DMS 273 treated with DMSO at 0.1 percent for 48 hours (cell line): ENCODE measurements around the gene FLT1.

Experiments
- DNase-seq: peaks from one replicate; lab custom pipeline; 2025; lab: John Stamatoyannopoulos, UW

The FLT1 gene

DNA sequence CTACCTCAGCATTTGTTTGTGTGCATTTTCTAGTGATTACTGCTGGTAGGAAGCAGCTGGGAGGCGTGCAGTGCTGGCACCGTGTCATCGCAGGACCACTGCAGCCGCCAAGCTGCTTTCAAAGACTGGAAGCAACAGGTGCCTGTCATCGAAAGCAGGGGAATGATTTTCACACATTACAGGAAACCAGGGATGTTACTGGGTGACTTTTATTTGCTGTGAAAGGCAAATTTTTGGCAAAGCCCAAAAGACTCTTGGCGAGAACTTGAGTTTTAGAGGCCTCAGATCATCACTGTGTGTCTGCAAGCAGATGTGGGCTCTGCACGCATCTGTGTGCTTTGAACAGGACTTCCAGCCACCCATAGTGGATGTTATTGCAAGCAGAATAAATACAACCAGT, 176.4 kb downstream of the FLT1 start:
- no peak for DNase-seq

DNA sequence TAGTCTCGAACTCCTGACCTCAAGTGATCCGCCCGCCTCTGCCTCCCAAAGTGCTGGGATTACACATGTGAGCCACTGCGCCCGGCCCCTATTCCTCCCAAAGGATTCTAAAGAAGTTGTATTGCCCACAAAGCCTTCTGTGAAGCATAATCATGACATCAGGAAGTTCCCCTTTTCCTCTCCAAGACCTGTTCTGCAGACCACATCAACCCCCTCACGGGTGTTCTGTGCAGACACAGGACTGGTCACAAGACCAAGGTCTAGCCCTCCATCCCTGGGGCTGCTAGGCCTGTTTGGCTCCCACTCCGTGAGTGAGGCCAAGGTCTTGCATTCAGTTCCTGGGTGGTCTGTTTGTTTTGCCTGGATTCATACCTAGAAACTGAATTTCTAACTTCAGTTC, 178.1 kb downstream of the FLT1 start:
- no peak for DNase-seq

DNA sequence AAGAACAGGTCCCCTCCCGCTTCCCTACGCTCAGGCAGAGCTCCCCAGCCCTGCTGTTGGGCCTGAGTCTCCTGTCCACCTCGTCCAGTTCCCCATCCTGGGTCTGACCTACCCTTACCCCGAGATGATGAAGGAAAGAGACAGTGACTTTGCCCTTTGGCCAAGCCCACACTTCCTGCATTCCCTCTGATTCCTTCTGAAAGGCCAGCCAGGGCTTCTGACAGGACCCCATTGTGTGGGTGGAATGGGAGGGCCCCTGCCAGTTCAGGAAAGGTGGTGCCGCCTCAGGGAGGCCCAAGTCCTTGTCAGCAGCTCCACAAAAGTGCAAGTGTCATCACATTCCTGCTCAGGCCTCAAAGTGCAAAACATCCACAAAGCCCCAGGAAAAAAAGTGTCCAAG, 178.8 kb downstream of the FLT1 start:
- DNase-seq: no peak

DNA sequence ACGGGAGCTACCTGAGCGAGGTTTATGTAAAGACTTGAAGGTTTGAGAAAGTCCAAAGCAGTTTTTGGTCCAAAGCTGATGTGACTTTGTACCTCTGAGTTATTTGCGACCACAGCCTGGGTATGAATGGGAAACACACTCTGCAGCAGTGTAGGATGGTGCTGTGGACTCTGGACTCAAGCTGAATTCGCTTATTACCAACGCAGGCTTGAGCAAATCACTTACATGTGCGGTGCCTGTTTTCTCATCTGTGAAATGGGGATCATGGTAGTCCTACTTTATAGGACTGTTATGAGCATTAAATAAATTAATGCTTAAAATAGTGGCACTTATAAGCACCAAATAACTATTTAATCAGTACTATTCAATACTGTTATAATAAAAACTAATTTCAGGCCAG, 180.0 kb downstream of the FLT1 start:
- no peak for DNase-seq

DNA sequence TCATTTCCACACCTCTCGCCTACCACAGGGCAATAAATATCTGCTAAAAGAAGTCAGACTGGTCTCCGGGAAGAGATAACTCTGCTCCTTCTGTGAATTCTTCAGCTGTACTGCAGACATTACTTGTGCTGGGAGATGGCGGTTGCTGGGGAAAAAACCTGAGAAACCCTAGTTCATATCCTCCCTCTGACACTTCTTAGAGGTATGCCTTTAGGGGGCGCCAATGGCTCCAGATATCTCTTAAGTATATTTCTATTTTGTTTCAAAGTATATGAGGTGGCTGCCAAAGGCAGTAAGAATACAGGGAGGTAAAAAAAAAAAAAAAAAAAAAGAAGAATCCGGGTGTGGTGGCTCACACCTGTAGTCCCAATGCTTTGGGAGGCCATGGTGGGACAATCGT, 181.3 kb downstream of the FLT1 start:
- no peak for DNase-seq

DNA sequence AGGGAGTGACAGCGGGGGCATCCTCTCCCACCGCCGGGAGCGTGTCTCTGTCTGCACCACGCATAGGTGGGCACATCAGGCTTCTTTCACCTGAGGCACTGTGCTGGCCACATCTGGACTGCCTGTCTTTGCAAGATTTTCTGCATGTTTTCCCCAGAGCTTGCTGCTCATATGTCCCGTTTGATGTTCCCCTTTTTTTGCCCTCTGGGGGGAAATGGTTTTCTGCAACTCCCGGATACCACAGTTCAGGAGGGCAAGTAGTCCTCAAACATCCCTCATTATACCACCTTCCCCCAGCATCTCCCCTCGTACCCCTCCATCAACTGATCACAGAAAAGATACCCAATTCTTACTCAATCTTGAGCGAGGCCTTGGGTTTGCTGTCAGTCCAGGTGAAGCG, 188.6 kb downstream of the FLT1 start:
- DNase-seq: no peak

DNA sequence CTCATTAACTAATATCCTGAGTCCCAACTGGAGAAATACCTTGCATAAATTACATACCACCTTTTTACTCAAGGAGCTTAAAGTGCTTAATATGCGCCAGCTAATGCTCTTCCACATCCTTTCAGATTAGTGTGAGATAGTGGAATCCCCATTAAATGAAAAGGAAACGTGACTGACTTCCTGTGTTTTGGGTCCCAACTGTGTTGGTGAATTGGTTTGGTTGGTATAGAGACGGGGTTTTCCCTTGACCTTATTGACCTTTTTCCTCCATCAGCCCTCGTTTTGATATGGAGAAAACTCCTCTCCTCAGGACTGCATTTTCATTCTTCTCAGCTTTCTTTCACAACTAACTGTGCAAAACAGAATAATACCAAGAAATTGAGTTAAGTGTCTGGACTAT, 193.1 kb downstream of the FLT1 start:
- no peak for DNase-seq

DNA sequence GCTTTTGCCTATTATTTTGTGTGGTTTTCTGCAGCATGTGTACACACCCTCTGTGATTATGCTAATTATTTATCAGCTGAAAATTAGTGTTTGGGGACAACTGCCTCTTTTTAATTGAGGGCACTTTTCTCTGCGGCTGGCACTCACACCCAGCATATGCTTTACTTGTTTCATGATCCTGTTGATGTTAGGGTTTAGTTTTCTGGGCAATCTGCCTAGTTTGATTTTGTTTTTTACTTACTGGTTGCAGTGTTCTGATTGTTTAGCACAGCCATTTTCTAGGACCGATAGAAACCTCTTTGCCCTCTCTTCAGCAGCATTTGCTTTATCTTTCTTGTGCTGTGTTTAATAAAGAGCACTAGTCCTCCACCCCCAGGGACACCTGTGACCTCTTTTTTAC, 195.0 kb downstream of the FLT1 start:
- DNase-seq: no peak

DNA sequence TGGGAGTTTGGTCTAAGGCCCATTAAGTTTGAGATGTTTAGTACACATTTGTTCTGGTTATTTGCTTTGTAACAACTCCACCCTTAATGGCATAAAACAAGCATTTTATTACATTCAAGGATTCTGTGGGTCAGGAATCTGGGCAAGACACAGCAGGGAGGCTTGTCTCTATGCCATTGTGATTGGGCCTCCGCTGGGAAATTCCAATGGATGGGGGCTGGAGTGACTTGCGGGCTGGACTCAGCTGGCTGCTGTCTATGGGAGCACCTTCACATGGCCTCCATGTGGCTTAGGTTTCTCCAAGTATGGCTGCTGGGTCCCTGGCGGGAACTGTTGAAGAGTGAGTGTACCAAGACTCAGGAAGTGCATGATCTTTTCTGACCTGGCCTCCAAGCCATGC, 197.6 kb downstream of the FLT1 start:
- DNase-seq: no peak

DNA sequence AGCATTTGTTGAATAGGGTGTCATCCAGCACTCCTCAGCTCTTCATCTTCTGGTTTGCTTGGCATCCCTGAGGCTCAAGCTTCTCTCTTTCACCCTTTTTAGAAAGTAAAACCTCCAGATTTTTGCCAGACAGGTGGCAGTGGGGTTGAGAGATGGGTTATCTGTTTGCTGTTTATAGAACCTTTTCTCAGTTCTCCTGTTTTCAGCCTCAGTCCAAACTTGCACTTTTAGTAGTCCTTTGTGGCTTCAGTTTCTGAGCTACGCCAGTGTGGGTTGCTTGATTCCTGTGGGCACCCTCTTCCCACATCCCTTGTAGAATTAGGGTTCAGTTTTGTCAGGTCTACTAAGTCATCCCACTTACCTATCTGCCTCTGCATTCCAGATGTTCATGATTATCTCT, 208.7 kb downstream of the FLT1 start:
- DNase-seq: no peak

DNA sequence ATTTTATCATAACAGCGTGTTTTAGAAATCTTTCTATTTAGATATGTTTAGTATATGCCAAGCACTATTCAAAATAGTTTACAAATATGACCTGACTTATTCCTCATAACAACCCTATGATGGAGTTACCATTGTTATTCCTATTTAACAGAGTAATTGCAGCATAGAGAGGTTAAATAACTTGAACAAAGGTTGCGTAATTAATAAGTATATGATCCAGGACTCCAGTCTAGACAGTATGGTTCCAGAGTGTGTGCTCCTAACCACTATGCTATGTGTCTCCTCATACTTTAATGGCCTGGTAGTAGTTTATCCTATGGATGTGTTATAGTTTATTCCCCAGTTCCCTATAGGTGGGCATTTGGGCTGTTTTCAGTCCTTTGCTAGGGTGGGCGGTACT, 211.3 kb downstream of the FLT1 start:
- no peak for DNase-seq

DNA sequence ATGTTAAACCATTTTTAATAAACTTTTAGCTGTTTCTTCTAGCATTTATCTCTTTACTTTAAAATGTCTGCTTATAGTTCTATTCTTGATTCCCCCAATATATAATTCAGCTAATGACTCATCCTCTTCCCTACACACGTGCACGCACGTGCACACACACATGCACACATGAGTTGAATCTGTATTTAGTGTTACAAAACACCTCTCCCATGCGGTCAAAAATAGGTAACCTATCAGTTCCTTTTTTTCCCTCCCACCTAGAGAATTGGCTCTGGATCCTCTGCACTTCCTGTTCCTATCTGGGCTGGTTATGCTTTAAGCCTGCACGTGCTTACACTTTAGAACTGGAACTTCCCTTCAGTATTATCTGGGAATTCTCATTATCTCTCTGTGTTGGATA, 212.5 kb downstream of the FLT1 start:
- no peak for DNase-seq

DNA sequence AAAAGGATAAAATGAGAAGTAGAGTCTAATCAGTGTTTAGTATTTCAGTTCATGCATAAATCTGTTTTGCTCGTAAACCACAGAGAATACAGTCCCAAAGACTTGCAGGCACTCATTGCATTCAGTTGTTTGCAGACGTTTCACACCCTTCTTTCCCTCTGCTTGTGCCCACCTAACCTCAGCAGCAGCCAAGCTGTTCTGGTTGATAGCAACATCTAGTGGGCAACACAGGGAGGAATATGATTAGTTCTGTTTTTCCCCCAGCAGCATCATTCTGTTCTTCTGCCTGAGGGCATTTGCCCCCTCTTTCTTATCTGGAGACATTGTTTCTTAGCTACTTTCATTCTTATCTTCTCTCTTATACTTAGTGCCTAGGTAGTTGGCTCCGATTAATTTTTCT, 221.0 kb downstream of the FLT1 start:
- DNase-seq: no peak

DNA sequence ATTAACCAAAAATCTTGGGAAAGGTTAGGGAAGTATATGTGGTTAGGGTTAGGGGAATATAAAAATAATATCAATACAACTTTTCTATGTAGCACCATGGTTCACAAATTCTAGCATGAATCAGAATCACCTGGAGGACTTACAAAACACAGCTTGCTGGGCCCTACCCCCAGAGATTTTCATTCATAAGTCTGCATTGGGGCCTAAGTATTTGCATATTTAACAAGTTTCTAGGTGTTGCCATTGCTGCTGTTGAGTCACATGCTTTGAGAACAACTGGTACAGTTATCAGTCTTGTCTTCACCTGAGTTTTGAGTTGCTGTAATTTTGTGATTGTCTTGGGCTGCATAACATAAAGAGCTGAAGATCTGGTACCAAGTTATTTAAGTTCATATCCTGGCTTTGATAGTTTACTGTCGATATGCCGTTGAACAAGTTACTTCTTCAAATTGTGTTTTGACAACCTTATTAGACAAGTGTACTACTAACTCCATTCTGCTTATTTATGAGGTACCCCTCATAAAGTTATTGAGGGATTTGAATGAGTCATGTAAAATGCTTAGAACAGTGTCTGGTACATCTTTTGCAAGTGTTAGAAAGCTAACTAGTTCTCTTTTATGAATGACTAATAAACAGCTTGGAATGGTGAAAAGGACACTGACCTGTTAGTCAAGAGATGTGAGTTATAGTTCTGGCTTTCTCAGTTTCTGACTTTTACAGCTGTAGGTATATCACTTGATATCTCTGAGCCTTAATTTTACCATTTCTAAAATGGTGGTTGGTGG, 223.7 kb downstream of the FLT1 start:
- DNase-seq: no peak

DNA sequence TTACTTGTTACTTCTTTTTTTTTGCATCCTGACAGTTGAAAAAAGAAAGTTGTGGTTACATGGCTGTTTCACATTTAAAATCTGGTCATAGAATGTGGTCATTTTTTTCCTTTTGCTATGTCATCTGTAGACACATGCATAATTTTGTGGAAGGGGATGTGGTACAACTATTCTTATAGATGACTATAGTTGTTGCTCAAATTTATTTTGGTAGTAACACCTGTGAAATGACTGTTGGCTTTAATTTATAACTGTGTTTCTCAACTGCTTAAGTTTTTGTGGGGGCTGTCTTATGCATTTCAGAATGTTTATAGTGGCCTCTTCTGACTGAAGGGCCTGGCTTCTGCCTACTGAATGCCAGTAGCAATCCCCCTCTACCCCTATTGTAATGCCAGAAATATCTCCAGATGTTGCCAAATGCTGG, 226.1 kb downstream of the FLT1 start:
- DNase-seq: no peak

DNA sequence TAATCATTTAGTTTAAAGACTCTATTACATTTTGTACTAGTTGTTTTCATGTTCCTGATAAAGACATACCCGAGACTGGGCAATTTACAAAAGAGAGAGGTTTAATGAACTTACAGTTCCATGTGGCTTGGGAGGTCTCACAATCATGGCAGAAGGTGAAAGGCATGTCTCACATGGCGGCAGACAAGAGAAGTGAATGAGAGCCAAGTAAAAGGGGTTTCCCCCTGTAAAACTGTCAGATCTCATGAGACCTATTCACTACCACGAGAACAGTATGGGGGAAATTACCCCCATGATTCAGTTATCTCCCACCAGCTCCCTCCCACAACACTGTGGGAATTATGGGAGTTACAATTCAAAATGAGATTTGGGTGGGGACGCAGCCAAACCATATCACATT, 227.4 kb downstream of the FLT1 start:
- DNase-seq: no peak

DNA sequence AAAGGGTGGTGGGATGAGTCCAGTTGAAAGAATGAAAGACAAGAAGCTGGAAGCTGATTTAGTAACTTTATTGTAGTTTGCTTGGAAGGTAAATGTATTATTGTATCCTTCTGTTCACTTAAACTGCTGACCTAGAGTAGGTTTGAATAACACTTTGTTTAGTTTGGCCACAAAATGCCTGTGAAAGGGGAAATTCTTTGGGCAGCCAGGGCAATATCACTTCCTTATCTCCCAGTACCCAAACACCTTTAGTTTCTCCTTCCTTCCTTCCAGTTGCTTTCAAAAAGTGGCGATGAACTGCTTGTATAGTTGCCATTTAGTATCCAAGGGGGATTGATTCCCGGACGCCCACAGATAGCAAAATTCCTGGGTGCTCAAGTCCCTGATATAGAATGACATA, 236.5 kb downstream of the FLT1 start:
- DNase-seq: no peak

DNA sequence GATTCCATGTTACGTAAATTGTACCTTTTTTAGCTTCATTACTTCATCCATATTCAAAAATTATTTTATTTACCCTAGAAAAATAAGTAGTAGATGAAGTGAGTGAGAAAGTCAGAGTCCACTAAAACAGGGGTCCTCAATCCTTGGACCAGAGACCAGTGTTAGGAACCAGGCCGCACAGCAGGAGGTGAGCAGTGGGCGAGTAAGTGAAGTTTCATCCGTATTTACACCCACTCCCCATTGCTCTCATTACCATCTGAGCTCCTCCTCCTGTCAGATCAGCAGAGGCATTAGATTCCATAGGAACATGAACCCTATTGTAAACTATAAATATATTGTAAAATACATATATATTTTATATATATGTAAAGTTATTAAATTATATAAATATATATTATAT, 237.6 kb downstream of the FLT1 start:
- no peak for DNase-seq

DNA sequence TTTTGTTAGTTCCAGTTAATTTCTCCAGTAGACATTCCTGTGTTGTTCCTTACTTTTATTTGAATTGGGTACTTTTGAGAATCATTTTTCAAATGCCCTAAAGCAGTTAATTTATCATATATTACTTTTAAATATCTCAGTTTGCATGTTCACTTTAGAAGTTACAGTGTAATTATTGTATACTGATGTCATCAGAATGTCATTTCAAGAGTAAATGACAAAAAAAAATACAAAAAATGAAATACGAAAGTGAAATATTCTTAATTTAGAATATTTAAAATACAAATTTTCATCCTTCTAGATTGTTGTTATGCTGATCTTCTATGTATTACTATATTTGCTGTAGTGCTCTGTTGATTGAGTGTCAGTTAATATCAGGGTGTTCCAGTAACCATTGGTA, 242.4 kb downstream of the FLT1 start:
- no peak for DNase-seq

DNA sequence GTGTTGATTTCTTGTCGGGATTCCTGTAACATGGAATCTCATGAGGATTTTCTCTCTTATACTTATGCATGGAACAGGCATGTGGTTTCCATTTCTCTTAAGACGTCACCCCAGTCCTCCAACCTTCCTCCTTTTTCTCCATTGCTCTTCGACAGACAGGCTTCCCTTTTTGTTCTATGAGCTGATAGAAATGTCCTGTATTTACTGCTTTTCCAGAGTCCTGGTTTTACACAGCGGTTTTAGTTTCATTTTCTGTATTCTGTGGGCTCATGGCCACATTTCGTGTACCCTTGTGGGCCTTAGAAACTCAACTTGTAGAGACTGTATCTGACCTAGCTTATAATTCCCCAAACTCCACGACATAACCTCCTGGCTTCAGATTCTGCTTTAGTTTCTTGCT, 243.5 kb downstream of the FLT1 start:
- DNase-seq: no peak

DNA sequence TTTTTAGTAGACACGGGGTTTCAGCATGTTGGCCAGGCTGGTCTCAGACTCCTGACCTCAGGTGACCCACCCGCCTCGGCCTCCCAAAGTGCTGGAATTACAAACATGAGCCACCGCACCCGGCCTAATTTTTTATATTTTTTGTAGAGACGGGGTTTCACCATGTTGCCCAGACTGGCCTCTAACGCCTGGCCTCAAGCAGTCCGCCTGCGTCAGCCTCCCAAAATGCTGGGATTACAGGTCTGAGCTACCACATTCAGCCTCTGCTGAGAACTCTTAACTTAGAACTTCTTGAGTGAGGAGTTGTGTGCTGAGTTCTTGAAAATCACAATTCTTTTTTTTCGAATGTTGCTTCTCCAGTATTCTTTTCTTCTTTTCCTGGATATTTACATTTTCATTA, 244.4 kb downstream of the FLT1 start:
- DNase-seq: no peak
